ELR (cell line): ENCODE data around the gene CWC22.
A peak's percentile ranks its signal among the peaks of the same experiment; 100 is the strongest.
"Not testable (repeated sequence)": the region's sequence is repeated elsewhere in the genome, so short reads cannot be mapped to it uniquely, and the experiment has no call there.

Experiments
- DNase-seq: peaks from one replicate; pipeline ENCODE4 v3.0.0-alpha.2; 2015; ENCODE audit warnings: low read depth

CWC22 gene

DNA sequence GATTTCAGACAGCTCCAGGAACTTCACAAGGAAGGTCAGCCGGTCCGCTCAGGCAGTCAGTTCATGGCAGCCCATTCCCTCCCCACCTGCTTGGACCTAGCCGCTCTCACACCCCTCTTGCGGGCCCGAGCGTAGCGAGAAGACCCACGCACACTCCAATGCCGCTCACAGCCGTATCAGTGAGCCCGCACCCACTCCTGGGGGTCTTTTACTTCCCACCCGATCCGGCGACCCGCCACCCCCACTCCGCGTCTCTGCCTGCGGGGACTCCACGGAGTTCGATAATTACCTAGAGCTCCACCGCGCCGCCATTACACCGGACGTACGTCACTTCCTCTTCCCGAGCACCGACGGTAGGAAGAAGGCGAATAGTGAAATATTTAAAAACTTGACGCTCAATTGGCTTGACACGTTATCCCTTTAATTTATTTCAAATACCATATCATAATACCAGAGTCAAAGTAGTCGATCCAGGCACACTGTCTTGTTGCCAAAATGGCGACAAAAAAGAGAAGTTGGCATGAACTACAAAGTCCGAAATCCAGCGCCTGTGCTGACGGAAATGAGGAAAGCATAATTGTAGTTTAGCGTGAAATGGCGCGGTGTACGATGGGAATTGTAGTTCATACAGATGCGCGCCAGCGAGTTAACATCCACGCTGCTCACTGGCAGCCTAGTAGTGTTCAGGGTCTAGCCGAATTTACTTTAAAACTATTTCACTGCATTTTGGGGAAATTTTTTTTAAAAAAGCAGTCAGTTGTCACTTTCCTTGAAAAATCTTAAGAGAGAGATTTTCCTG lies at the start of gene CWC22:
Gene CWC22 (minus strand): TSS at position 517 of the 799 bp plus-strand sequence. CDS start 13,956 bp downstream, outside the sequence.
- peak; percentile 93 for DNase-seq

- DNase-seq, result no peak
Measured at GRCh38 chr2:180056367-180057118, 49.4 kb upstream of the CWC22 start.

DNA sequence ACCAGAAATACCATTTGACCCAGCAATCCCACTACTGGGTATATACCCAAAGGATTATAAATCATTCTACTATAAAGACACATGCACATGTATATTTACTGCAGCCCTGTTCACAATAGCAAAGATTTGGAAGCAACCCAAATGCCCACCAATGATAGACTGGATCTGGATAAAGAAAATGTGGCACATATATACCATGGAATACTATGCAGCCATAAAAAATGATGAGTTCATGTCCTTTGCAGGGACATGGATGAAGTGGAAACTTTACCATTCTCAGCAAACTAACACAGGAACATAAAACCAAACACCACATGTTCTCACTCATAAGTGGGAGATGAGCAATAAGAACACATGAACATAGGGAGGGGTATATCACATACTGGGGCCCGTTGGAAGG lies 47.5 kb upstream of the CWC22 start:
- not testable (repeated sequence) for DNase-seq

DNA sequence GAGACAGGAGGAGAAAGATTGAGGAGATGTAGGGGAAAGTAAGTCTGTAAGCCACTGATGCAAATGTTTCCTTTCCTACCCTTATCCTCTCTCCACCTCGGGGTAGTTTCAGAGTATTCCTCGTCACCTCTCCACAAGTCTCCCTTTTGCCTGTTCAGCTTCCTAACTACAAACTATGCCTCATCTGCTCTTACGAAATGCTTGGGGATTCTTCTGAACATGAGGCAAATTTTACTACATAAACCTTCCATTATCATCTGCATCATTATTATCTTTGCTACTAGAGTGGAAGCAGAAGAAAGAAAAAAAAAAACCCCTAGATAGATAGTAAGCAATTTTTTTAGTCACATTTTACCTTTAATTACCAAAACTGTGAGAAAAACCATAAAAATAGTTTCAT lies 43.1 kb upstream of the CWC22 start:
- peak; percentile 16 for DNase-seq

DNA sequence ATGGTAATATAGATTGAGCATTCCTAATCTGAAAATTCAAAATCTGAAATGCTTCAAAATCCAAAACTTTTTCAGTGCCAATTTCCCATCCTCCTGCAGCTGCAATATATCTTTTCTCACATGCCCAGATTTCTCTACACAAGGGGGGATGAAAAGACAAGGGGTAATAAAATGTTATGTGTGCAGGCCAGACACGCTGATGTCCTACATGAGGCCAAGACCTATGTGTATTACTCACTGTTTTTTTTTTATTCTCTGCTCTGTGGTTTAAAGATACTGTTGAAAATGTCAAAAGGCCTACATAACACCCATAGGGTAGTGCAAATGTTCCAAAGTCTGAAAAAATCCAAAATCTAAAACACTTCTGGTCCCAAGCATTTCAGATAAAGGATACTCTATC lies 41.2 kb upstream of the CWC22 start:
- DNase-seq, result no peak

- DNase-seq, result no peak
Measured at GRCh38 chr2:180046776-180047175, 39.7 kb upstream of the CWC22 start.

- DNase-seq, result no peak
Measured at GRCh38 chr2:180046202-180046601, 39.1 kb upstream of the CWC22 start.

DNA sequence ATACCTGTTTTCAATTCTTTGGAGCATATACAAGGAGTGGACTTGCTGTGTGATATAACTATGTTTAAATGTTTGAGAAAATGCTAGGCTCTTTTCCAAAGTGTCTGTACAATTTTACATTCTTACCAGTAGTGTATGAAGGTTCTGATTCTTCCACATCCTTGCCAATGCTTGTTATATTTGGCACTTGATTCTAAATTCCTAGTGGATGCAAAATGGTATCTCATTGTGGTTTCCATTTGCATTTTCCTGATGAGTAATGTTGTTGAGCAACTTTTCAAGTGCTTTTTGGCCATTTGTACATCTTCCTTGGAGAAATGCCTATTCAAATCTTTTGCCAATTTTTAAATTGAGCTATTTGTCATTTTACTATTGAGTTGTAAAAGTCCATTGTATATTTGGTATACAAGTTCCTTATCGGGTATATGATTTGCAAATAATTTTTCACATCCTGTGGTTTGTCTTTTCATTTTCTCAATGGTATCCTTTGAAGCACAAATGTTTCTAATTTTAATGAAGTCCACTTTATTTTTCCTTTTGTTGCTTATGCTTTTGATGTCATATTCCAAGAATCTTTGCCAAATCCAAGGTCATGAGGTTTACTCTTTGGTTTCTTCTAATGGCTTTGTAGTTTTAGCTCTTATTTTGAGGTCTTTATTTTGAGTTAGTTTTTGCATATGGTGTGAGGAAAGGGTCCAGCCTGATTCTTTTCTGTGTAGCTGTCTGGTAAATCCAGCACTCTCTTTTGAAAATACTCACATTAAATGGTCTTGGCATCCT lies 33.2 kb upstream of the CWC22 start:
- DNase-seq, result peak; percentile 85

DNA sequence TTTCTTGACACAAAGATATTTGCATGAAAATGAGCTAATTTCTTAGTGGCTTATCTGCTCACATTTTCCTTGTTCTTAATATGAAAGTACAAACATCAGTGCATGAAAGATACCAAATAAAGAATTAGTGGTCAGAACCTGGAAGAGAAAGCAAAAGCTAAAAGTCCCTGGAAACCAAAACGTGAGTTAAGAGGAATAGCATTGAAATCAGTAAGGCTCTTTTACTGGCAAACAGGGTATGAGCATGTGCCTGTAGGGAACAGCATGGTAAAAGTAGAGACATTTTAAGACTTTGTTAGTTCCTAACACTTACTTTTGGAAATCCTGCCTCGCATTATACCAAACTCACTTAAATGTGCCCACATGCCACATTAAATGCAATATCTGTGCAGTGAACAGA lies 31.9 kb upstream of the CWC22 start:
- DNase-seq, result no peak

- DNase-seq, result no peak
Measured at GRCh38 chr2:180033993-180034894, 27.1 kb upstream of the CWC22 start.

DNA sequence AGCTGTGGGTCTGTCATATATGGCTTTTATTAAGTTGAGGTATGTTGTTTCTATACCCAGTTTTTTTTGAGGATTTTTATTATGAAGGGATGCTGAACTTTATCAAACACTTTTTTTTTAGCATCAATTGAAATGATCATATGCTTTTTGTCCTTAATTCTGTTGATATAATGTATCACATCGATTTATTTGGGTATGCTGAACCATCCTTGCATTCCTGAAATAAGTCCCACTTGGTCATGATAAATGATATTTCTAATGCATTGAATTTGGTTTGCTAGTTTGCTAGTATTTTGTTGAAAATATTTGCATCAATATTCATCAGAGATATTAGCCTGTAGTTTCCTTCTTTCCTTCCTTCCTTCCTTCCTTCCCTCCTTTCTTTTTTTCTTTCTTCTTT lies 22.5 kb upstream of the CWC22 start:
- DNase-seq, result no peak

DNA sequence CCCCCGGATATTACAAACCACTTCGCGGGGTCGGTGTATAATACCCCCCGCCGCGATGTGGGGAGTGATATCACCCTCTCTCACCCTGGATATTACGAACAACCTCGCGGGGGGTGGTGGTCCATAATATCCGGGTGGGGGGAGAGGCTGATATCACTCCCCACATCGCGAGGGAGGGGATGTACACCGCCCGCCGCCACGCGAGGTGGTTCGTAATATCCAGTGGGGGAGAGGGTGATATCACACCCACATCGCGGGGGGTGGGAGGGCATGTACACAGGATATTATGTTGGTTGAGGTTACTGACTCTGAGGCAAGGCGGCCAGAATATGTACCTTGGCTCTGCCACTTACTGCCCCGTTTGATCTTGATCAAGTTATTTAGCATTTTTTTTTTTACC lies 14.8 kb upstream of the CWC22 start:
- no peak for DNase-seq

DNA sequence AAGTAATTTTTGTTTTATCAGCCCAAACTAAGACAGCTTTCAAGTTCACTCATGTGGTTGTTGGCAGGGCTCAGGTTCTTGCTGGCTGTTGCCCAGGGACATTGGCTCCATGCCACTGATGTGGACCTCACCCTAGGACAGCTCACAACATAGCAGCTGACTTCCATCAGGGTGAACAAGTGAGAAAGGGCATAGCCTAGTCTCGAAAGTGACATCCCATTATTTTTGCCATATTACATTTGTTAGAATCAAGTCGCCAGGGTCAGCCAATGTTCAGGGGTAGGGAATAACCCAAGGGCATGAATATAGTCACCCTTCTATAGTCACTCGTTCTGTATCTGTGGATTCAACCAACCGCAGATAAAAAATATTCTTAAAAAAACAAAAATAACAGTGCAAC lies 10.7 kb upstream of the CWC22 start:
- no peak for DNase-seq

GRCh38 chr2:180016937-180017336 lies 9.8 kb upstream of the CWC22 start:
- DNase-seq, result no peak

DNA sequence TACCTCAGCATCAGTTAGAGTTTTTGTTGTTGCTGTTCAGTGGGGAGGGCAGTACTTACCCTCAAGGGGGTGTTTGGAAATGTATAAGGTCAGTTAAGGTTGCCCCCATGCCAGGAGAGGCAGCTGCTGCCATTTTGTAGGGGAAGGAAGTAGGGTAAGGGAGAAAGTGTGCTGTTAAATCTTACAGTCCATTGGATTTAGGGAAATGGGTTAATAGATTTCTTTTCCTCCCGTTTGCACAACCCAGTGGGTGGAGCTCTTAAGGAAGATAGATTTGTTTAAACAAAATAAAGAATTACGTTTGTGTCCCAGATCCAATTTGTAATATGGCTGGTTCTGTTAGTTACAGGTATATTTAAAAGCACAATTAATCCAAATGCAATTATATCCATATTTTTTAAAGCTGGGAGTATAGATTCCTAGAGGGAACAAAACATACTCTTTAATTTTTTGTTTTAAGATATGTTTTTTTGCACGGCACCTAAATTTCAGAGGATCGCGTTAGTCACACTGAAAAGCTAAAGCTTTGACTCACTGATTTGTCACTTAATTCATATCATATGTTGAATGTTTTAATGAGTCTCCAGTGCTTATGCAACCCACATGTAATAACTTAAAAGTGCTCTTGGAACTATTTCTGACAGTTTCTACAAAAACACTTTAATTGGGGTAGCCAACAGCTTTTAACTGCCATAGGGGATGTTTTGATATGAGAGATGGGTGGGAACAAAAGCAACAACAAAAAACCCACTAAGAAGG lies 9.0 kb upstream of the CWC22 start:
- DNase-seq, result peak; percentile 90

- peak; percentile 95 for DNase-seq
Measured at GRCh38 chr2:180012523-180012922, 5.4 kb upstream of the CWC22 start.

- peak; percentile 74 for DNase-seq
Measured at GRCh38 chr2:180010701-180011100, 3.6 kb upstream of the CWC22 start.

DNA sequence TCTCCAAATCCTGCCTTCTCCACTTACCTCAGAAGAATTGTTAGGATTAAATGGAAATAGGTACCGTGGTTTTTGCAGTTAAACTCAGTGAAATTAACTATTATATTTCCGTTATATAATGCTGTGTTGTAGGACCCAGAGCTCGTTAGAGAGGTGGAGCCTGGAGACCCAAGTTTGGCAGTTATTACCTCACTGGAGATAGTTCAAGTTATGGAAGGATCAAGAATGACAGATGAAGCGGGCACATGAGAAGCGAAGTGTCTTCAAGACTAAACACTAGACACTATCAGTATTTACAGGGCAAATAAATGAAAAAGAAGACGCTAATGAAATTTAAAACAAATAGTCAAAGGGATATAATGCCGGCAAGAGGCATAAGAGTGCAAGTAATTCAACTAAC lies 866 bp downstream of the CWC22 start:
- DNase-seq, result peak; percentile 32

DNA sequence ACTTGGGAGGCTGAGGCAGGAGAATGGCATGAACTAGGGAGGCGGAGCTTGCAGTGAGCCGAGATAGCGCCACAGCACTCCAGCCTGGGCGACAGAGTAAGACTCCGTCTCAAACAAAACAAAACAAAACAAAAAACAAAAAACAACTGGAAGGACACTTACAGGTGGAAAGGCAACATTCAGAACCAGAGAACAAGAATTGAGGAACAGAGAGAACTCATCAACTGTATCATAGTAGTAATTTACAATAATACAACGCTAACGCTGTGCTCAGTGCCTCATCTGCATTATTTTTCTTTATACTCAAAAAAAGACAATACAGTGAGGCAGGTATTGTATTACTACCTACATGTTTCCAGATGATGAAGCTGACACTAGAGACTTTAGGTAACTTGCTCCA lies 1.6 kb downstream of the CWC22 start:
- not testable (repeated sequence) for DNase-seq

DNA sequence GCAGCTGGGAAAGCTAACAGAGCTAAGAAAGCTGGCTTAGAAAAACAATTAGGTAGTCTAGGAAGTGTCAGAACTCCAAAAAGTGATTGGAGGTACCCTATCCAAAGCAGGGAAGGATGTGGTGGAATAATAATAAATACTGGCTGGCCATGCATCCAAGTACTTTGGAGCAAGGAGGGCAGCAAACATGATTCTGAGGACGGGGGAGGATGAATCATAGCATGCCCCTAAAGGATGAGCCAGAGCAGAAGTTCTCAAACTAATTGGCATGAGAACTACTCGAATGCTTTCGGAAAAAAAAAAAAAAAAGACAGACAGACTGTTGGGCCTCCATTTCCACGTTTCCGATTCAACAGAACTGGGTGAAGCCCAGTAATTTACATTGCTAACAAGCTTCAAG lies 2.4 kb downstream of the CWC22 start:
- DNase-seq, result no peak

GRCh38 chr2:180003559-180003958 lies 3.5 kb downstream of the CWC22 start:
- no peak for DNase-seq
